Endothelial cell of umbilical vein (primary cell): Measurements from ENCODE around the gene KIF3A.

Source experiments
- EZH2 ChIP-seq: IDR thresholded peaks from 2 replicates; pipeline ENCODE4 v1.6.1; 2012; ENCODE audit warnings: borderline replicate concordance, low read depth, mild to moderate bottlenecking, moderate library complexity, low read length, inconsistent platforms; ENCODE audit not compliant: severe bottlenecking
- GATA2 ChIP-seq: IDR thresholded peaks from 2 replicates; pipeline ENCODE4 v1.7.0; 2011; ENCODE audit warnings: low read depth, mild to moderate bottlenecking, moderate library complexity, mixed read lengths, low read length; ENCODE audit not compliant: insufficient read length, insufficient read depth
- JUN ChIP-seq: IDR thresholded peaks from 2 replicates; pipeline ENCODE4 v1.6.1; 2011; ENCODE audit warnings: borderline replicate concordance, low read depth; ENCODE audit not compliant: insufficient read length, insufficient read depth
- MYC ChIP-seq: IDR thresholded peaks from one replicate; pipeline ENCODE4 v1.6.1; 2011; ENCODE audit warnings: mild to moderate bottlenecking, low read depth, low read length
- POLR2A ChIP-seq: IDR thresholded peaks from 2 replicates; pipeline ENCODE4 v1.6.1; 2012; ENCODE audit warnings: low read depth, mild to moderate bottlenecking, control low read depth, low read length
- POLR2AphosphoS5 ChIP-seq: IDR thresholded peaks from 2 replicates; pipeline ENCODE4 v1.6.1; 2012; ENCODE audit warnings: low read depth, mild to moderate bottlenecking, control low read depth, low read length, moderate library complexity; ENCODE audit not compliant: insufficient read depth
- TF ChIP-seq, protein P1 (sequence below), 2 donors: IDR thresholded peaks; 1 replicate in 1 of 2; 2 replicates in 1 of 2; pipeline ENCODE4 v1.5.1; 2011; ENCODE audit warnings: low read length in 2 of 2, mild to moderate bottlenecking in 2 of 2, moderate library complexity in 2 of 2, control low read depth in 1 of 2, inconsistent platforms in 1 of 2, low read depth in 1 of 2; ENCODE audit not compliant: insufficient read depth in 1 of 2; ENCODE audit errors: extremely low read depth in 1 of 2
- TF ChIP-seq, protein P2 (sequence below): IDR thresholded peaks from 2 replicates; pipeline ENCODE4 v1.6.1; 2011; ENCODE audit not compliant: insufficient read depth, insufficient read length

DNA sequence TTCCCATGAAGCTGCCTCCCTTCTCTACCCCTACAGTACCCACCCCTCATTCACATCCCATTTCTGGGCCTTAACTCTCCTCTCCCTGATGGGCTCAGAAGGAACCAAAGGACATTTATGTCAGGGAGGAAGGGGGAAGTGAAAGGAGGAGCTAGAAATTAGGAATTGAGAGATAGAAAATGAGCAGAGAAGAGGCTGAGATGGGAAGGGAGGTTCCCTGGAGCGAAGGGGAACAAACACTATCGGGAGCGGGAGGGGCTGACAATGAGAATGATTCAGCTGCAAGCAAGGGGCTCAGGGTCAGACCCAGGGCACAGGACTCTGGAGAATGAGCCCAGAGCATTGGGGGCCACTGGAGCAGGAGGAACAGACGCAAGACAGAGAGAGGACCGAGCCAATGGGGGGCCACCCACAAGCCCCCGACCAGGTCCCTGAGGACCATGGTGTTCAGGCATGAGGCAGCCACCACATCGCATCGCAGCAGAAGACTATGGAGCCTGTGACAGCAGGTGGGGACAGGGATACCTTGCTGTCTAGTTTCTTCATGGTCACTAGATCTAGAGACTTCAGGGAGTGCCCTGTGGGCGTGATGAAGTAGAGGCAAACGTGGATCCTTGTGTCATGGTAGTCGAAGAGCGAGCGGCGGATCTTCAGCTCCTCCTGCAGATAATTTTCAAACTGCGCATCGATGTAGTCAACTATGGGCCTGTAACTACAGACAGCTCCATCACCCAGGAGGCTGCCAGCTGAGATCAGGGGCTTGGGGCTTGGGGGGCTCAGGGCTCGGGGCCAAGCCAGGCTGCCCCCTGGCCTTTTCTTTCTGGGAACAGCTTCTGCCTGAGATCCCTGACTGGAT, 26.1 kb upstream of the KIF3A start:
- no peak for TF ChIP-seq POLR2AphosphoS5
- TF ChIP-seq, protein P1, sequence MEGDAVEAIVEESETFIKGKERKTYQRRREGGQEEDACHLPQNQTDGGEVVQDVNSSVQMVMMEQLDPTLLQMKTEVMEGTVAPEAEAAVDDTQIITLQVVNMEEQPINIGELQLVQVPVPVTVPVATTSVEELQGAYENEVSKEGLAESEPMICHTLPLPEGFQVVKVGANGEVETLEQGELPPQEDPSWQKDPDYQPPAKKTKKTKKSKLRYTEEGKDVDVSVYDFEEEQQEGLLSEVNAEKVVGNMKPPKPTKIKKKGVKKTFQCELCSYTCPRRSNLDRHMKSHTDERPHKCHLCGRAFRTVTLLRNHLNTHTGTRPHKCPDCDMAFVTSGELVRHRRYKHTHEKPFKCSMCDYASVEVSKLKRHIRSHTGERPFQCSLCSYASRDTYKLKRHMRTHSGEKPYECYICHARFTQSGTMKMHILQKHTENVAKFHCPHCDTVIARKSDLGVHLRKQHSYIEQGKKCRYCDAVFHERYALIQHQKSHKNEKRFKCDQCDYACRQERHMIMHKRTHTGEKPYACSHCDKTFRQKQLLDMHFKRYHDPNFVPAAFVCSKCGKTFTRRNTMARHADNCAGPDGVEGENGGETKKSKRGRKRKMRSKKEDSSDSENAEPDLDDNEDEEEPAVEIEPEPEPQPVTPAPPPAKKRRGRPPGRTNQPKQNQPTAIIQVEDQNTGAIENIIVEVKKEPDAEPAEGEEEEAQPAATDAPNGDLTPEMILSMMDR (IDR thresholded peaks at IDR 0.05; ENCODE audit: extremely low read depth in 1 of 2, insufficient read depth in 1 of 2, low read depth in 1 of 2, low read length in 2 of 2): no peak
- no peak for TF ChIP-seq EZH2
- TF ChIP-seq, protein P2, sequence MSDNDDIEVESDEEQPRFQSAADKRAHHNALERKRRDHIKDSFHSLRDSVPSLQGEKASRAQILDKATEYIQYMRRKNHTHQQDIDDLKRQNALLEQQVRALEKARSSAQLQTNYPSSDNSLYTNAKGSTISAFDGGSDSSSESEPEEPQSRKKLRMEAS: no peak
- TF ChIP-seq POLR2A: no peak
- no peak for TF ChIP-seq JUN
- TF ChIP-seq MYC: no peak
- no peak for TF ChIP-seq GATA2
